ENCODE measurements around the gene IL12RB2.
"Not testable (repeated sequence)": the region's sequence is repeated elsewhere in the genome, so short reads cannot be mapped to it uniquely, and the experiment has no call there.

IL12RB2 gene

DNA sequence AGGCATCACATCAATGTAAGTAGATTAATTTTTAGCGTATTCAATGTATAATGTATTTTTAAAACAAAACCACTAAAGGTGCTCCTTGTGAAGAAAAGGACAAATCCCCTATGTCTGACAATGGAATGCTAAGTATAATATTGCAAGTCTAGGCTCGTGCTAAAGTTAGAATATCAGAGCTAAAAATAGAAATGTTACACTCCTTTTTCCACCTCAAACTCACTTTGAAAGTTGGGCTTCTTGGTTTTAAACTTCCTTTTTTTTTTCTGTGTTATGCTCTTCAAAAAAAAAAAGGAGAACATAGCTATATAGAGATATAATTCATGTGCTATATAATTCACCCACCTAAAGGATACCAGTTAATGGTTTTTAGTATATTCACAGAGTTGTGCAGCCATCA, 126.2 kb downstream of the IL12RB2 start:
- Mint-ChIP-seq H3K27ac (no peak overlapping the region), H3K4me1 (ENCODE audit: low read depth) (peaks cover 23% of the 10 kb centered on the region), H3K27me3 (ENCODE audit: low read depth) (no peaks in the 10 kb centered on the region), H3K9me3 (no peaks in the 10 kb centered on the region), H3K4me3 (no peak overlapping the region), H3K36me3 (ENCODE audit: low read depth) (peaks cover 7% of the 10 kb centered on the region)

- Mint-ChIP-seq H3K4me3 (no peak overlapping the region), H3K27me3 (ENCODE audit: low read depth) (no peaks in the 10 kb centered on the region), H3K4me1 (ENCODE audit: low read depth) (peaks cover 23% of the 10 kb centered on the region), H3K9me3 (no peaks in the 10 kb centered on the region), H3K36me3 (ENCODE audit: low read depth) (peaks cover 3% of the 10 kb centered on the region), H3K27ac (no peak overlapping the region)
These were observed 126.8 kb downstream of the IL12RB2 start for GRCh38 chr1:67434491-67434890.

DNA sequence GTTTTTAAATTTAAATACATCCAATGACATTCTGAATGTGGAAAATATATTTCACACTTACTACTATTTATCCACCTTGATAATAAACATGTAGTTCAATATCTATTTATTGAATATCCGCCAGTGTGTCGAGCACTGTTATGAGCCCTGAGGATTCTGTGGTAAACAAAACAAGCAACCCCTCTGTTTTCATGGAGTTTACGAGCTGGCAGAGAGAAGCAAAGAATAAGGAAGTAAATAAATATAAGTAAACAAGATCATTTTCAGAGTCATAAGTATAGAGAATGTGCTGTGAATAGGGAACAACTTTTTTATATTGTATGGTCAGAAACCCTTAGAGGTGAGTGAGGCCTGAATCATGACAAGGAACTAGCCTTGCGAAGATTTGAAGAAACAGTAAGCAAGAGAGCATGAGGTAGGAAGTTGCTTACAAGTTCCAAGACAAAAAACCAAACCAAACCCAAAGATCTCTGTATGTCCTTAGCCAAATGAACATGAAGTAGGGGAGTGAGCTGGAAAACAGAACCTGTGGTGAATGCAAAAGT, 128.9 kb downstream of the IL12RB2 start:
- no peaks in the 10 kb centered on the region for H3K27me3 Mint-ChIP-seq (ENCODE audit: low read depth)
- no peak overlapping the region for H3K27ac Mint-ChIP-seq
- no peaks in the 10 kb centered on the region for H3K36me3 Mint-ChIP-seq (ENCODE audit: low read depth)

GRCh38 chr1:67437961-67438360, 130.3 kb downstream of the IL12RB2 start:
- Mint-ChIP-seq H3K36me3 (ENCODE audit: low read depth) (no peaks in the 10 kb centered on the region), H3K4me3 (no peak overlapping the region), H3K27me3 (ENCODE audit: low read depth) (no peaks in the 10 kb centered on the region), H3K9me3 (no peaks in the 10 kb centered on the region), H3K4me1 (ENCODE audit: low read depth) (peaks cover 13% of the 10 kb centered on the region), H3K27ac (no peak overlapping the region)

More for the DNA sequence above, 128.9 kb downstream of the IL12RB2 start:
- peaks cover 24% of the 10 kb centered on the region for H3K4me1 Mint-ChIP-seq (ENCODE audit: low read depth)
- H3K4me3 Mint-ChIP-seq = no peak overlapping the region
- no peaks in the 10 kb centered on the region for H3K9me3 Mint-ChIP-seq

DNA sequence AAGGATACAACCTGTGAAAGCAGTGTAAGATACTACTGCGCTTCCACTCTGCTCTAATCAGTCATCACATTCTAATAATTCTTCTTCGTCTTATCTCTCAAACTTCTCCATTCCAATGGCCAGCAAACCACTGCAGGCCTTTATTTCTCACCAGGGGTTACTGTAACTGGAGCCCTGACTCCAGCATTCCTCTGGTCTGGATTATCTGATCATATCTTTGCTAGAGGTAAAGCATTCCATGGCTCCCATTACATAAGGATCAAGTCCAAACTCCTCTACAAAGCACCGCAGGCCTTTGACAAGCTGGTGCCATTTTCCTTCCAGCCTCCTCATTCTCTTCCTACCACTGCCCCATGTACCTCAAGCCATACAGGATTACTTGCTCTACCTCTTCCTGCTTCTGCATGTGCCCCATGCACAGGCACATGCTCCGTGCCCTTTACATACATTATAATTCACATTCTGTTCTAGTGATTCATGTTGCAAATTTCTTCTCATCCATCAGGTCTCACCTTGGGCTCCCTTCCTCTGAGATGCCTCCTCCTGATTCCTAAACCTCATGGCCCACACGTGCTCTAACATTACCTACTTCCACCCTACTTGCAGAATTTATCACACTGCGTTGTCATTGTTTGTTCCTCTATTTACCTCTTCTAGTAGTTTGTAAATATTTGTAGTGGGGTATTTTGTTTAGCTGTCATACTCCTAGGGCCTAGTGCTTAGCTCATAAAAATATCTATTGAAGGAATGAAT, 131.8 kb downstream of the IL12RB2 start:
- Mint-ChIP-seq H3K27ac (no peak overlapping the region), H3K36me3 (ENCODE audit: low read depth) (no peaks in the 10 kb centered on the region), H3K9me3 (no peaks in the 10 kb centered on the region)

DNA sequence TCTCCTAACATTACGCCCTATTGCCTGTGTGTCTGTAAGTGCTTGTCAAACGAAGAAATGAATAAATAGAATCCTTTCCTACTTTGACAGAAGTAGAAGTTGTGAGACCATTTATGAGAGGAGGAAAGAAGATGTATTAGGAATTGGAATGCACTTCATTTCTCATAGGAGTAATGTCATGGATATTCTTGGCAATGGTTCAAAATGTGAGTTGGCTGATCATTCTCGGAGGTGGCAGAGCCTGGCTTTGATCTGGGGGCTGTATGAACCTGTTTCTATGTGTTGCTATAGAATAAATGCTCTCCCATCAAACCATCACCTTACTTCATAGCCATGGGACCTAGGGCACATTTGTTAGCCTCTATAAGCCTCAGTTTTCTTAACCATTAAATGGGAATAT, 132.7 kb downstream of the IL12RB2 start:
- H3K27ac Mint-ChIP-seq = no peak overlapping the region
- peaks cover 3% of the 10 kb centered on the region for H3K27me3 Mint-ChIP-seq (ENCODE audit: low read depth)
- peaks cover 8% of the 10 kb centered on the region for H3K4me1 Mint-ChIP-seq (ENCODE audit: low read depth)
- H3K9me3 Mint-ChIP-seq = no peaks in the 10 kb centered on the region
- no peaks in the 10 kb centered on the region for H3K36me3 Mint-ChIP-seq (ENCODE audit: low read depth)
- H3K4me3 Mint-ChIP-seq = no peak overlapping the region

More for the DNA sequence above, 131.8 kb downstream of the IL12RB2 start:
- H3K4me1 Mint-ChIP-seq (ENCODE audit: low read depth) = peaks cover 6% of the 10 kb centered on the region
- no peaks in the 10 kb centered on the region for H3K27me3 Mint-ChIP-seq (ENCODE audit: low read depth)
- no peak overlapping the region for H3K4me3 Mint-ChIP-seq

DNA sequence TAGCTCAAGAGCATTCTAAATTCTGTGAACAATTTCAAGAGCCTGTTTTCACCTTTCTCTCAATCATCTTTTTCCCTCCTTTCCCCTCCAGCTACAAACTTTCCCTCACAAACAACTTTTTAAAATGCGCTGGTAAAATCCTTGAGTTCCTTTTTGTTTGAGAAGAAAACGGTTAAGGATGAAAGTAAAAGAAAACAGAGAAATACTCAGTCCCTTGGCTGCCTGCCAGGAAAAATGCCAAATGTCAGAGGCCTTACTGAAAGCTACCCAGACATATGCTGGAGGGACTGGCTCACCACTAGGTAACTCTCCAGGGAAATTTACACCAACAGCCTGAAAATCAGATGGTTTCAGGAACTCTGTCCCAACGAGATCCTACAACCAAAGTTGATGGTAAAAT, 133.5 kb downstream of the IL12RB2 start:
- H3K27ac Mint-ChIP-seq = no peak overlapping the region
- no peaks in the 10 kb centered on the region for H3K36me3 Mint-ChIP-seq (ENCODE audit: low read depth)
- no peak overlapping the region for H3K4me3 Mint-ChIP-seq
- no peaks in the 10 kb centered on the region for H3K9me3 Mint-ChIP-seq
- peaks cover 8% of the 10 kb centered on the region for H3K4me1 Mint-ChIP-seq (ENCODE audit: low read depth)
- peaks cover 6% of the 10 kb centered on the region for H3K27me3 Mint-ChIP-seq (ENCODE audit: low read depth)

DNA sequence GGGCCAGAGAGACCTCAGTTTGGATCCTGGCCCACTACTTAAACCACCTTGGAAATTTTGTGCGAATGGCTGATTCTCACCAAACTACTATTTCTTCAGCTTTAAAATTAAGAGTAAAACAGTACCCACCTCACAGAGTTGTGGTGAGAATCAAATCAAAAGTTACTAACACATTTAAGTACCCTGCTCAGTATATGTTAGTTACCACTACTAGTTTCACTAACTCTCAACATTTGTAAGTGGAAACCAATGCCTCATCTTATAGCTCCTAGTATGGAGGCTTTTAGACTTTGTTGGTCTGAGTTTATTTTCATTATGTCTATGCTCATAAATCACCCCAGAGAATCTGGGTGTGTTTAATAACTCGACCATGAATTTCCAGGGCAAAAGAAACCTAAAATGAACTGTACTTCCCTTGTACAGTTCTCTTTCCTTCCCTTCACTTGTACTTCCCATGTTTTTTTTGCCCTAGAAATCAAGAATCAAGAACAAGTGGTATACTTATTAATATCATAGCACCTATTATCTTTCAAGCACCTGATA, 134.1 kb downstream of the IL12RB2 start:
- H3K27ac Mint-ChIP-seq = no peak overlapping the region
- no peak overlapping the region for H3K4me3 Mint-ChIP-seq

DNA sequence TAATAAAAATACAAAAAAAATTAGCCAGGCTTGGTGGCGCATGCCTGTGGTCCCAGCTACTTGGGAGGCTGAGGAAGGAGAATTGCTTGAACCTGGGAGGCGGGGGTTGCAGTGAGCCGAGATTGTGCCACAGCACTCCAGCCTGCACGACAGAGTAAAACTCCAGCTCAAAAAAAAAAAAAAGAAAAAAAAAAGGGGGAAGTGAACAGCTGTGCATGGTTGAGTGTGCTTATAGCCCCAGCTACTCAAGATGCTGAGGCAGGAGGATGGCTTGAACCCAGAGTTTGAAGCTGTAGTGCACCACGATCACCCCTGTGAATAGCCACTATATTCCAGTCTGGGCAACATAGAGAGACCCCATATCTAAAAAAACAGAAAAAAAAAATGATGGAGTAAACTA, 138.3 kb downstream of the IL12RB2 start:
- H3K4me1 Mint-ChIP-seq (ENCODE audit: low read depth) = peaks cover 15% of the 10 kb centered on the region
- not testable (repeated sequence) for H3K4me3 Mint-ChIP-seq; H3K9me3 Mint-ChIP-seq; H3K36me3 Mint-ChIP-seq (ENCODE audit: low read depth); H3K27ac Mint-ChIP-seq
- H3K27me3 Mint-ChIP-seq (ENCODE audit: low read depth) = peaks cover 16% of the 10 kb centered on the region

More for the DNA sequence above, 134.1 kb downstream of the IL12RB2 start:
- peaks cover 12% of the 10 kb centered on the region for H3K27me3 Mint-ChIP-seq (ENCODE audit: low read depth)
- H3K4me1 Mint-ChIP-seq (ENCODE audit: low read depth) = peaks cover 11% of the 10 kb centered on the region
- no peaks in the 10 kb centered on the region for H3K9me3 Mint-ChIP-seq
- no peaks in the 10 kb centered on the region for H3K36me3 Mint-ChIP-seq (ENCODE audit: low read depth)
